Smooth muscle cell (in vitro differentiated cells): ENCODE results near the gene FOXL3. TPM values are rescaled to one million over a fixed set of nuclear protein-coding genes. Genes with fewer than 3 reads are reported as not detected.

Source experiments
- DNase-seq: peaks from one replicate; lab custom pipeline; 2025; ENCODE audit not compliant: unreplicated experiment; lab: John Stamatoyannopoulos, UW
- H2AFZ ChIP-seq: fragments of 200-600 bp; sonication (generic); 2 replicates; pipeline ENCODE4 v1.6.0; 2016; ENCODE audit warnings: antibody characterized with exemption, low read depth, mild to moderate bottlenecking
- H3F3A ChIP-seq: fragments of 200-600 bp; sonication (generic); 2 replicates; pipeline ENCODE4 v1.6.0; 2017; ENCODE audit warnings: antibody characterized with exemption, low read depth
- H3K27ac ChIP-seq: fragments of 200-600 bp; sonication (generic); 2 replicates; pipeline ENCODE4 v1.5.1; 2016; ENCODE audit warnings: low read depth, mild to moderate bottlenecking
- H3K27me3 ChIP-seq: fragments of 200-600 bp; sonication (generic); 2 replicates; pipeline ENCODE4 v1.6.1; 2016; ENCODE audit warnings: low read depth, mild to moderate bottlenecking
- H3K36me3 ChIP-seq: fragments of 200-600 bp; sonication (generic); 2 replicates; pipeline ENCODE4 v1.5.1; 2016; ENCODE audit warnings: low read depth
- H3K4me1 ChIP-seq: fragments of 200-600 bp; sonication (generic); 2 replicates; pipeline ENCODE4 v1.5.1; 2016; ENCODE audit warnings: low read depth
- H3K4me2 ChIP-seq: fragments of 200-600 bp; sonication (generic); 2 replicates; pipeline ENCODE4 v1.6.0; 2016; ENCODE audit warnings: mild to moderate bottlenecking
- H3K4me3 ChIP-seq: fragments of 200-600 bp; sonication (generic); 2 replicates; pipeline ENCODE4 v1.5.1; 2016; ENCODE audit warnings: mild to moderate bottlenecking
- H3K79me2 ChIP-seq: fragments of 200-600 bp; sonication (generic); 2 replicates; pipeline ENCODE4 v1.6.0; 2016; ENCODE audit warnings: low read depth, mild to moderate bottlenecking
- H3K9ac ChIP-seq: fragments of 200-600 bp; sonication (generic); 2 replicates; pipeline ENCODE4 v1.6.0; 2016; ENCODE audit warnings: low read depth
- H3K9me3 ChIP-seq: fragments of 200-600 bp; sonication (generic); replicated peaks from 2 replicates; pipeline ENCODE4 v1.5.1; 2016; ENCODE audit warnings: low read depth
- H4K20me1 ChIP-seq: fragments of 200-600 bp; sonication (generic); 2 replicates; pipeline ENCODE4 v1.6.0; 2016; ENCODE audit warnings: low read depth
- WGBS: methylation state at CpG from one replicate; pipeline ENCODE4 v1.1.7; 2016; ENCODE audit warnings: low lambda C conversion rate; 5-methylcytosine and 5-hydroxymethylcytosine counted together
- polyA plus RNA-seq: library from polyadenylated mRNA; unstranded; fragments of >200 nt; fragmentation: Nextera tagmentation; extraction: Ambion mirVana; gene quantifications from 2 replicates; pipeline ENCODE4 v1.2.1, GENCODE V29; 2016
- total RNA-seq: library from RNA; depleted of rRNA; stranded (reverse); fragments of >200 nt; gene quantifications from 2 replicates; pipeline ENCODE4 v1.2.3, GENCODE V29; 2014
- TF ChIP-seq, protein P1 (sequence below): fragments of 200-600 bp; sonication (generic); IDR thresholded peaks from 2 replicates; pipeline ENCODE4 v1.5.1; 2017; ENCODE audit warnings: borderline replicate concordance, mild to moderate bottlenecking, antibody characterized with exemption; ENCODE audit not compliant: insufficient read depth, poor library complexity, severe bottlenecking

The FOXL3 gene
- total and polyA plus RNA-seq, 2 experiments from 2014 or later = not detected

DNA sequence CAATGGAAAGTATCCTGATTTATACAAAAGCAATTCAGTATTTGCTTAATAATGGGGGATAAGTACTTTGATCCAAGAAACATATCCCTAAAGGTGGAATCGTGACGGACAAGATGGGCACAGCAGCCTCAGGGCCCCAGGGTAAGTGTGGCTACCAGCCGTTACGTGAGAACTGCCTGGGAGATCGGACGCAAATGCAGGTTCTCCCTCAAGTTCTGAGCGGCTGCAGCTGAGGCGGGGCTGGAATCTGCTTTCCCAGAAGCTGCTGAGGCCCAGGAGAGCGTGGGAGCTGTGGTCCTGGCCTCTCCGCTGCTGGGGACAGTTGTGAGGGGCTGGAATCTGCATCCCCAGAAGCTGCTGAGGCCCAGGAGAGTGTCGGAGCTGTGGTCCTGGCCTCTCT is 13.5 kb downstream of the FOXL3 start:
- Histone ChIP-seq H3K36me3 (no peaks in the 10 kb centered on the region), H3K27ac (no peak overlapping the region), H2AFZ (no peak overlapping the region), H3K9me3 (no peaks in the 10 kb centered on the region), H3K27me3 (no peaks in the 10 kb centered on the region), H3K4me3 (no peak overlapping the region), H3F3A (no peaks in the 10 kb centered on the region), H3K9ac (no peak overlapping the region), H3K4me1 (no peaks in the 10 kb centered on the region), H3K79me2 (no peaks in the 10 kb centered on the region), H3K4me2 (no peak overlapping the region), H4K20me1 (no peaks in the 10 kb centered on the region)
- TF ChIP-seq, protein P1, sequence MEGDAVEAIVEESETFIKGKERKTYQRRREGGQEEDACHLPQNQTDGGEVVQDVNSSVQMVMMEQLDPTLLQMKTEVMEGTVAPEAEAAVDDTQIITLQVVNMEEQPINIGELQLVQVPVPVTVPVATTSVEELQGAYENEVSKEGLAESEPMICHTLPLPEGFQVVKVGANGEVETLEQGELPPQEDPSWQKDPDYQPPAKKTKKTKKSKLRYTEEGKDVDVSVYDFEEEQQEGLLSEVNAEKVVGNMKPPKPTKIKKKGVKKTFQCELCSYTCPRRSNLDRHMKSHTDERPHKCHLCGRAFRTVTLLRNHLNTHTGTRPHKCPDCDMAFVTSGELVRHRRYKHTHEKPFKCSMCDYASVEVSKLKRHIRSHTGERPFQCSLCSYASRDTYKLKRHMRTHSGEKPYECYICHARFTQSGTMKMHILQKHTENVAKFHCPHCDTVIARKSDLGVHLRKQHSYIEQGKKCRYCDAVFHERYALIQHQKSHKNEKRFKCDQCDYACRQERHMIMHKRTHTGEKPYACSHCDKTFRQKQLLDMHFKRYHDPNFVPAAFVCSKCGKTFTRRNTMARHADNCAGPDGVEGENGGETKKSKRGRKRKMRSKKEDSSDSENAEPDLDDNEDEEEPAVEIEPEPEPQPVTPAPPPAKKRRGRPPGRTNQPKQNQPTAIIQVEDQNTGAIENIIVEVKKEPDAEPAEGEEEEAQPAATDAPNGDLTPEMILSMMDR = no peak
- DNase-seq = no peak
- WGBS = 67% methylated on average over 11 of the region's 11 CpGs

DNA sequence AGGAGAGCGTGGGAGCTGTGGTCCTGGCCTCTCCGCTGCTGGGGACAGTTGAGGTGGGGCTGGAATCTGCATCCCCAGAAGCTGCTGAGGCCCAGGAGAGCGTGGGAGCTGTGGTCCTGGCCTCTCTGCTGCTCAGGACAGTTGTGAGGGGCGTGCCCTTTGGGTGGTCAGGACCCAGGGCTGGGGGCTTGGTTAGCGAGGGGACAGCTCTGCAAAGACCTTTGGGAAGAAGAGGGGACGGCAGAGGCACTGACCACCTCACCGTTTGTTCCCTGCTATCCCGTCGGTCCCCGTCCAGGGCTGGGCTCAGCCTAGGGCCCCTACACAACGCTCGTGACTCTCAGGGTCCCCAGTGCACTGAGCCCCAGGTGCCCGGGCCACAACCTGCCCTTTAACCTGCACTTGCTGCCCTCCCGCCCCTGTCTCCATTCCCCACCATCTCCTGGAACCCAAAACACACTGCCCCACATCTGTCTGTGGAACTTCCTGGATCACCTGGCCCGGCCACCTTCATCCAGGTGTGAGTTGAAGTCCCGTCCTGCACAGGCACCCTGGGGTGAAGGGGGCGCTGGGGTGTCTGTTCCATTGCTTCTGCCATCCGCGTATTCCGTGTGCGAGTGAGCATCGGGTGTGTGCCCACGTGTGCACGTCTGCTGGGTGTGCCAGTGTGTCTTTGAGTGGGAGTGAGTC is 14.1 kb downstream of the FOXL3 start:
- no peak overlapping the region for H3K4me3 ChIP-seq
- no peak overlapping the region for H3K9ac ChIP-seq
- no peaks in the 10 kb centered on the region for H3K9me3 ChIP-seq
- no peaks in the 10 kb centered on the region for H4K20me1 ChIP-seq
- no peak overlapping the region for H2AFZ ChIP-seq
- H3K27me3 ChIP-seq = no peaks in the 10 kb centered on the region
- no peak for DNase-seq
- no peak overlapping the region for H3K27ac ChIP-seq
- H3K4me2 ChIP-seq = no peak overlapping the region
- H3K4me1 ChIP-seq = no peaks in the 10 kb centered on the region
- H3K36me3 ChIP-seq = no peaks in the 10 kb centered on the region
- TF ChIP-seq, protein P1 = no peak
- WGBS = 90% methylated on average over 17 of the region's 24 CpGs
- H3K79me2 ChIP-seq = no peaks in the 10 kb centered on the region
- no peaks in the 10 kb centered on the region for H3F3A ChIP-seq

DNA sequence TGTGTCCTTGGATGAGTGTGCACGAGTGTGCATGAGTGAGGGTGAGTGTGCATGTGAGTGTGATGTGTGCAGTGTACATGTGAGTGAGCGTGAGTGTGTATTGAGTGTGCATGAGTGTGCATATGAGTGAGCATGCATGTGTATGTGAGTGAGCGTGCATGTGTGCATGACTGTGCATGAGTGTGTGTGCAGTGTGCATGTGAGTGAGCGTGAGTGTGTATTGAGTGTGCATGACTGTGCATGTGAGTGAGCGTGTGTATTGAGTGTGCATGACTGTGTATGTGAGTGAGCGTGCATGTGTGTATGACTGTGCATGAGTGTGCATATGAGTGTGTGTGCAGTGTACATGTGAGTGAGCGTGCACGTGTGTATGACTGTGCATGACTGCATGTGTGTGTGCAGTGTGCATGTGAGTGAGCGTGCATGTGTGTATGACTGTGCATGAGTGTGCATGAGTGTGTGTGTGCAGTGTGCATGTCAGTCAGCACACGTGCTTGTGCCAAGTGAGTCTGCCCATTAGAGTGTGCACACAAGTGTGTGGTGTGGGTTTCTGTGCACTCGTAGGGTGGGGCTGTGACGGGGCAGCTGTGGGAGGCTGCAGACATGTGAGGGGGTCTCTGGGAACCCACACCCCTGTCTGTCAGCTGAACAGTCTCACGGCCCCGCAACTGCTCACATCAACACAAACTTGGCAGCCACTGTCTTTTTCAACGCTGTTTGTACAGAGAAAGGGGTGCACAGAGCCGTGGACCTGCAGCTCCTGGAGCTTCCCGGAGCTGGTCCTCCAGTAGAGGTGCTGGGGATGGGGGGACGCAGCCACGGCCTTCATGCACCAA is 14.8 kb downstream of the FOXL3 start:
- TF ChIP-seq, protein P1 = no peak
- no peak for DNase-seq
- Histone ChIP-seq H3K9ac (no peak overlapping the region), H3K36me3 (no peaks in the 10 kb centered on the region), H3K27ac (no peak overlapping the region), H3K4me3 (no peak overlapping the region), H3K4me1 (no peaks in the 10 kb centered on the region), H3K79me2 (no peaks in the 10 kb centered on the region), H3K4me2 (no peak overlapping the region), H3K27me3 (no peaks in the 10 kb centered on the region), H4K20me1 (no peaks in the 10 kb centered on the region), H3K9me3 (no peaks in the 10 kb centered on the region), H3F3A (no peaks in the 10 kb centered on the region), H2AFZ (no peak overlapping the region)
- 90% methylated on average over 19 of the region's 19 CpGs for WGBS
